Hepatocyte (in vitro differentiated cells): ENCODE results near the gene LIN52.

Source experiments
- EZH2 ChIP-seq: fragments of 200-600 bp; sonication (generic); IDR thresholded peaks from 2 replicates; pipeline ENCODE4 v1.6.1; 2016; ENCODE audit warnings: antibody characterized with exemption, mild to moderate bottlenecking, borderline replicate concordance
- TF ChIP-seq, protein P1 (sequence below): fragments of 200-600 bp; sonication (generic); IDR thresholded peaks from 2 replicates; pipeline ENCODE4 v1.5.1; 2016; ENCODE audit warnings: antibody characterized with exemption, mild to moderate bottlenecking; ENCODE audit not compliant: poor library complexity

DNA sequence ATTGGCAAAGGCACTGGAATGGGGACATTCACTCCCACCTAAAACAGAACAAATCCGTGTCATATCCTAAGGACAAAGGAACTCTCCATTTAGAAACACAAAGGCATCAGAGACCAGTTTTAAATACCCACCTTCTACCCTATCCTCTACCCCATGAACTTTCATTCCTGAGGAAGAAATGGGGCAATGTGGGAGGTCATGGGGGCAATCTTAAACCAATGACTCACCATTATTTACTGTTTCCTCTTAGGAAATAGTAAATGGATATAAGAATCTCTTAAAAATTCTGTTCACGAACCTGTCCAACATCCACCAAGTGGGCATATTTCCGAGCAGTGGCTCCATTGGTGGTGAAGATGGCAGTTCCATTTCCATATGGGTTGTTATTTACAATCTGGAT is 19.9 kb upstream of the LIN52 start:
- TF ChIP-seq, protein P1, sequence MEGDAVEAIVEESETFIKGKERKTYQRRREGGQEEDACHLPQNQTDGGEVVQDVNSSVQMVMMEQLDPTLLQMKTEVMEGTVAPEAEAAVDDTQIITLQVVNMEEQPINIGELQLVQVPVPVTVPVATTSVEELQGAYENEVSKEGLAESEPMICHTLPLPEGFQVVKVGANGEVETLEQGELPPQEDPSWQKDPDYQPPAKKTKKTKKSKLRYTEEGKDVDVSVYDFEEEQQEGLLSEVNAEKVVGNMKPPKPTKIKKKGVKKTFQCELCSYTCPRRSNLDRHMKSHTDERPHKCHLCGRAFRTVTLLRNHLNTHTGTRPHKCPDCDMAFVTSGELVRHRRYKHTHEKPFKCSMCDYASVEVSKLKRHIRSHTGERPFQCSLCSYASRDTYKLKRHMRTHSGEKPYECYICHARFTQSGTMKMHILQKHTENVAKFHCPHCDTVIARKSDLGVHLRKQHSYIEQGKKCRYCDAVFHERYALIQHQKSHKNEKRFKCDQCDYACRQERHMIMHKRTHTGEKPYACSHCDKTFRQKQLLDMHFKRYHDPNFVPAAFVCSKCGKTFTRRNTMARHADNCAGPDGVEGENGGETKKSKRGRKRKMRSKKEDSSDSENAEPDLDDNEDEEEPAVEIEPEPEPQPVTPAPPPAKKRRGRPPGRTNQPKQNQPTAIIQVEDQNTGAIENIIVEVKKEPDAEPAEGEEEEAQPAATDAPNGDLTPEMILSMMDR, result no peak
- TF ChIP-seq EZH2, result no peak
